IMR-90 (cell line): ENCODE data around the gene PRTG. TPM values are rescaled to one million over a fixed set of nuclear protein-coding genes. Genes with fewer than 3 reads are reported as not detected.

Experiments used
- ATAC-seq: fragments of 200-7000 bp; cut with Tn5 transposase; 2 replicates; pipeline ENCODE4 v1.9.1; 2020; ENCODE audit warnings: low read depth, mild to moderate bottlenecking, moderate library complexity
- BruUV-seq: library from RNA; stranded (reverse); fragments of 400-500 nt; replicated peaks from 2 replicates; lab custom pipeline; 2021; lab: Mats Ljungman, UMichigan
- CTCF ChIA-PET: fragments of 300-600 bp; formaldehyde crosslinking; extraction: SDS; loops from one replicate; lab custom pipeline; 2021; ENCODE audit warnings: antibody characterized with exemption; lab: Yijun Ruan, JAX
- POLR2A ChIA-PET: fragments of 300-600 bp; sonication (Branson Sonifier 250); formaldehyde crosslinking; loops from one replicate; lab custom pipeline; 2022; ENCODE audit warnings: antibody characterized with exemption; ENCODE audit not compliant: unreplicated experiment; lab: Charles Lee
- DNase-seq: peaks from one replicate; pipeline ENCODE4 v3.0.0; 2013
- H2AFZ ChIP-seq: replicated peaks from 2 replicates; pipeline ENCODE3; 2013; ENCODE audit warnings: low read length, mild to moderate bottlenecking; ENCODE audit not compliant: poor library complexity
- H2AK5ac ChIP-seq: 2 replicates; pipeline ENCODE4 v1.6.1; 2013; ENCODE audit warnings: low read depth, low read length, inconsistent platforms
- H2AK9ac ChIP-seq: replicated peaks from 2 replicates; pipeline ENCODE3; 2013; ENCODE audit warnings: mild to moderate bottlenecking, low read depth, low read length, moderate library complexity; ENCODE audit not compliant: poor library complexity
- H2BK120ac ChIP-seq: 2 replicates; pipeline ENCODE4 v1.6.1; 2013; ENCODE audit warnings: low read depth, low read length, inconsistent platforms
- H2BK15ac ChIP-seq: 3 replicates; pipeline ENCODE4 v1.6.1; 2013; ENCODE audit warnings: low read depth, low read length, inconsistent platforms
- H2BK20ac ChIP-seq: 2 replicates; pipeline ENCODE4 v1.6.1; 2013; ENCODE audit warnings: low read depth, mild to moderate bottlenecking, inconsistent platforms, low read length, moderate library complexity
- H2BK5ac ChIP-seq: 2 replicates; pipeline ENCODE4 v1.6.1; 2013; ENCODE audit warnings: mild to moderate bottlenecking, low read depth, low read length, inconsistent platforms; ENCODE audit not compliant: poor library complexity, severe bottlenecking
- H3K14ac ChIP-seq: replicated peaks from 2 replicates; pipeline ENCODE4 v1.6.1; 2013; ENCODE audit warnings: low read depth, low read length, inconsistent platforms
- H3K18ac ChIP-seq: 2 replicates; pipeline ENCODE4 v1.6.1; 2013; ENCODE audit warnings: low read depth, low read length, control low read depth
- H3K23ac ChIP-seq: 2 replicates; pipeline ENCODE4 v1.6.1; 2013; ENCODE audit warnings: low read depth, low read length, inconsistent platforms
- H3K27ac ChIP-seq: 2 replicates; pipeline ENCODE4 v1.5.1; 2013; ENCODE audit warnings: mild to moderate bottlenecking, control low read depth, low read length; ENCODE audit not compliant: insufficient read depth
- H3K27me3 ChIP-seq: 2 replicates; pipeline ENCODE4 v1.6.1; 2013; ENCODE audit warnings: low read length; ENCODE audit not compliant: control insufficient read depth, insufficient read depth
- H3K36me3 ChIP-seq: 2 replicates; pipeline ENCODE4 v1.6.1; 2013; ENCODE audit warnings: low read length, mixed read lengths; ENCODE audit not compliant: control insufficient read depth, insufficient read depth
- H3K4ac ChIP-seq: 2 replicates; pipeline ENCODE4 v1.6.1; 2013; ENCODE audit warnings: low read depth, low read length, inconsistent platforms
- H3K4me1 ChIP-seq: 2 replicates; pipeline ENCODE4 v1.6.1; 2013; ENCODE audit warnings: low read length, mixed read lengths; ENCODE audit not compliant: control insufficient read depth, insufficient read depth
- H3K4me2 ChIP-seq: 2 replicates; pipeline ENCODE4 v1.6.1; 2013; ENCODE audit warnings: low read depth, mild to moderate bottlenecking, control low read depth, low read length, moderate library complexity
- H3K4me3 ChIP-seq: 2 replicates; pipeline ENCODE4 v1.5.1; 2013; ENCODE audit warnings: low read depth, mild to moderate bottlenecking, control low read depth, low read length, moderate library complexity; ENCODE audit not compliant: insufficient read depth
- H3K56ac ChIP-seq: 2 replicates; pipeline ENCODE4 v1.6.1; 2013; ENCODE audit warnings: low read length, inconsistent platforms; ENCODE audit not compliant: insufficient read depth; ENCODE audit errors: extremely low read depth
- H3K79me1 ChIP-seq, 2 experiments: 2 replicates each; pipeline ENCODE4 v1.6.1; 2013; ENCODE audit warnings: low read length in 2 of 2, inconsistent platforms in 1 of 2, low read depth in 1 of 2
- H3K9ac ChIP-seq: 2 replicates; pipeline ENCODE4 v1.6.1; 2013; ENCODE audit warnings: low read depth, low read length, control low read depth
- H3K9me1 ChIP-seq: 2 replicates; pipeline ENCODE4 v1.6.1; 2013; ENCODE audit warnings: low read length, inconsistent platforms; ENCODE audit not compliant: insufficient read depth
- H3K9me3 ChIP-seq: 2 replicates; pipeline ENCODE4 v1.6.1; 2013; ENCODE audit warnings: low read length; ENCODE audit not compliant: control insufficient read depth, insufficient read depth
- H4K20me1 ChIP-seq: 2 replicates; pipeline ENCODE4 v1.6.1; 2013; ENCODE audit warnings: low read length, inconsistent platforms; ENCODE audit not compliant: insufficient read depth
- H4K5ac ChIP-seq: 2 replicates; pipeline ENCODE4 v1.6.1; 2013; ENCODE audit warnings: mild to moderate bottlenecking, low read depth, low read length, control low read depth
- H4K8ac ChIP-seq, 2 experiments: 2 replicates each; pipeline ENCODE4 v1.6.1; 2013; ENCODE audit warnings: low read depth in 2 of 2, low read length in 2 of 2, control low read depth in 1 of 2, inconsistent platforms in 1 of 2
- H4K91ac ChIP-seq: 2 replicates; pipeline ENCODE4 v1.6.1; 2013; ENCODE audit warnings: low read depth, low read length, inconsistent platforms; ENCODE audit not compliant: insufficient read depth
- CTCF ChIP-seq: conservative IDR thresholded peaks from 2 replicates; pipeline ENCODE4 v1.5.1; 2012; ENCODE audit warnings: mild to moderate bottlenecking, low read depth, low read length, improper control_type of control experiment
- WGBS, 2 experiments: methylation state at CpG; one replicate each; pipeline versions ENCODE4 v1.1.5 to v1.1.7; 2013; ENCODE audit warnings: missing lambda C conversion rate in 2 of 2; ENCODE audit not compliant: insufficient read length in 1 of 2; ENCODE audit errors: extremely low coverage in 2 of 2; 5-methylcytosine and 5-hydroxymethylcytosine counted together
- dilution Hi-C: fragments of 300-500 bp; cut with HindIII; formaldehyde crosslinking; loops from one replicate; pipeline ENCODE4 v1.14.3; 2018; ENCODE audit warnings: low sequenced_read_pairs; ENCODE audit not compliant: unreplicated experiment
- in situ Hi-C: fragments of 300-500 bp; cut with MboI; formaldehyde crosslinking; loops from 3 replicates; pipeline ENCODE4 v1.14.3; 2019; ENCODE audit warnings: low sequenced_read_pairs, inconsistent platforms, mixed read lengths
- intact Hi-C: fragments of 100-400 bp; cut with micrococcal nuclease; formaldehyde crosslinking; loops from 2 replicates; pipeline ENCODE4 v1.10.0; 2022
- polyA plus RNA-seq, 3 experiments: library from polyadenylated mRNA; depleted of rRNA; stranded (reverse); fragments of >200 nt; gene quantifications; 2 replicates each; pipeline ENCODE4 v1.2.3, GENCODE V29; 2012; ENCODE audit warnings: low replicate concordance in 1 of 3
- total RNA-seq: library from RNA; depleted of rRNA; stranded (reverse); fragments of >200 nt; gene quantifications from 2 replicates; pipeline ENCODE4 v1.2.3, GENCODE V29; 2012

Gene PRTG
- total and polyA plus RNA-seq, 2 of the 4 experiments (the other 2 are of a cell fraction), result 0.99 to 1.4 TPM

GRCh38 chr15:55707951-55708350, 35.0 kb downstream of the PRTG start:
- ATAC-seq (no peak), DNase-seq (no peak)
- TF ChIP-seq CTCF, result no peak
- H3K9ac ChIP-seq, result no peak overlapping the region
- no peak overlapping the region for H4K8ac ChIP-seq
- no peak overlapping the region for H4K5ac ChIP-seq
- no TSS peak for BruUV-seq
- in situ Hi-C loops (no loop called here), dilution Hi-C loops (no loop called here), intact Hi-C loops (no loop called here)
- H4K91ac ChIP-seq, result no peak overlapping the region
- H3K4me1 ChIP-seq, result no peaks in the 10 kb centered on the region
- H3K56ac ChIP-seq, result no peak overlapping the region
- H2BK15ac ChIP-seq, result no peak overlapping the region
- ChIA-PET POLR2A (no interaction called here), CTCF (no interaction called here)
- H3K27me3 ChIP-seq, result peaks cover 6% of the 10 kb centered on the region
- no peak overlapping the region for H2AK5ac ChIP-seq
- H3K4ac ChIP-seq, result no peak overlapping the region
- H3K4me2 ChIP-seq, result no peak overlapping the region
- H2AK9ac ChIP-seq, result no peak overlapping the region
- H2AFZ ChIP-seq, result no peak overlapping the region
- H3K79me1 ChIP-seq, result no peaks in the 10 kb centered on the region
- H3K4me3 ChIP-seq, result no peak overlapping the region
- no peak overlapping the region for H3K18ac ChIP-seq
- no peak overlapping the region for H3K14ac ChIP-seq
- no peak overlapping the region for H2BK5ac ChIP-seq
- 100% methylated on average over 1 of the region's 4 CpGs; no CpG with 5 or more reads in 1 of the 2 experiments for WGBS, 2 experiments
- H3K36me3 ChIP-seq, result no peaks in the 10 kb centered on the region
- H2BK120ac ChIP-seq, result no peak overlapping the region
- no peaks in the 10 kb centered on the region for H3K9me3 ChIP-seq
- no peak overlapping the region for H3K27ac ChIP-seq
- H3K9me1 ChIP-seq, result no peaks in the 10 kb centered on the region
- no peaks in the 10 kb centered on the region for H4K20me1 ChIP-seq
- no peak overlapping the region for H3K23ac ChIP-seq
- H2BK20ac ChIP-seq, result no peak overlapping the region
